Chondrocyte (in vitro differentiated cells): ENCODE results near the gene OR5L1. TPM values are rescaled to one million over a fixed set of nuclear protein-coding genes. Genes with fewer than 3 reads are reported as not detected.

Experiments
- DNase-seq: peaks from one replicate; pipeline ENCODE4 v3.0.0; 2021; ENCODE audit warnings: mixed read lengths, low spot score
- H3K27ac Mint-ChIP-seq: one replicate; pipeline ENCODE4 v1.8.0; 2021; ENCODE audit warnings: mild to moderate bottlenecking, moderate library complexity, mixed read lengths; ENCODE audit not compliant: unreplicated experiment
- H3K27me3 Mint-ChIP-seq: 2 replicates; pipeline ENCODE4 v1.8.0; 2021; ENCODE audit warnings: low read depth, mixed read lengths
- H3K36me3 Mint-ChIP-seq: 2 replicates; pipeline ENCODE4 v1.8.0; 2021; ENCODE audit warnings: low read depth, mixed read lengths
- H3K4me1 Mint-ChIP-seq: 2 replicates; pipeline ENCODE4 v1.8.0; 2021; ENCODE audit warnings: low read depth, mild to moderate bottlenecking, mixed read lengths
- H3K4me3 Mint-ChIP-seq: one replicate; pipeline ENCODE4 v1.8.0; 2021; ENCODE audit warnings: mild to moderate bottlenecking, moderate library complexity, mixed read lengths; ENCODE audit not compliant: unreplicated experiment
- H3K9me3 Mint-ChIP-seq: 2 replicates; pipeline ENCODE4 v1.8.0; 2021; ENCODE audit warnings: low read depth, mixed read lengths
- CTCF ChIP-seq: fragments of 200-600 bp; sonication (generic); IDR thresholded peaks from 2 replicates; pipeline ENCODE4 v1.5.0; 2021; ENCODE audit warnings: antibody characterized with exemption, mild to moderate bottlenecking, moderate library complexity
- total RNA-seq: library from RNA; stranded (reverse); gene quantifications from 3 replicates; pipeline ENCODE4 v1.2.1, GENCODE V29; 2021

The OR5L1 gene
- total RNA-seq, 1 donor from 2014 or later: not detected

- DNase-seq: no peak
- H3K27ac Mint-ChIP-seq: no peak overlapping the region
- H3K36me3 Mint-ChIP-seq: no peaks in the 10 kb centered on the region
- no peak for TF ChIP-seq CTCF
- no peaks in the 10 kb centered on the region for H3K27me3 Mint-ChIP-seq
- H3K9me3 Mint-ChIP-seq: peaks cover 20% of the 10 kb centered on the region
- H3K4me1 Mint-ChIP-seq: no peaks in the 10 kb centered on the region
- H3K4me3 Mint-ChIP-seq: no peak overlapping the region
Measured at GRCh38 chr11:55849037-55849436, 37.9 kb downstream of the OR5L1 start.

GRCh38 chr11:55852141-55852540, 41.0 kb downstream of the OR5L1 start:
- no peak overlapping the region for H3K27ac Mint-ChIP-seq
- H3K36me3 Mint-ChIP-seq: no peaks in the 10 kb centered on the region
- no peak for DNase-seq
- no peak overlapping the region for H3K4me3 Mint-ChIP-seq
- no peaks in the 10 kb centered on the region for H3K27me3 Mint-ChIP-seq
- H3K9me3 Mint-ChIP-seq: peaks cover 19% of the 10 kb centered on the region
- H3K4me1 Mint-ChIP-seq: no peaks in the 10 kb centered on the region
- no peak for TF ChIP-seq CTCF

GRCh38 chr11:55854704-55855103, 43.5 kb downstream of the OR5L1 start:
- no peak for DNase-seq
- Mint-ChIP-seq H3K36me3 (no peaks in the 10 kb centered on the region), H3K9me3 (peaks cover 21% of the 10 kb centered on the region), H3K4me1 (no peaks in the 10 kb centered on the region), H3K27me3 (no peaks in the 10 kb centered on the region), H3K4me3 (no peak overlapping the region), H3K27ac (no peak overlapping the region)
- no peak for TF ChIP-seq CTCF

Other genes starting within 250 kb of the OR5L1 start
- gene OR4C16, start 239.2 kb upstream of the OR5L1 start, total RNA-seq: not detected in 3 replicates
- not detected in 3 replicates for gene OR4C11, start 203.7 kb upstream of the OR5L1 start, total RNA-seq
- not detected in 3 replicates for gene OR4P4, start 176.3 kb upstream of the OR5L1 start, total RNA-seq
- not detected in 3 replicates for gene OR4S2, start 163.0 kb upstream of the OR5L1 start, total RNA-seq
- gene OR4C6, start 149.2 kb upstream of the OR5L1 start, total RNA-seq: not detected in 3 replicates
- not detected in 3 replicates for gene OR5D13, start 37.9 kb upstream of the OR5L1 start, total RNA-seq
- gene OR5D14, start 15.8 kb upstream of the OR5L1 start, total RNA-seq: not detected in 3 replicates
- gene OR5D18, start 8.3 kb downstream of the OR5L1 start, total RNA-seq: not detected in 3 replicates
- gene OR5L2, start 15.9 kb downstream of the OR5L1 start, total RNA-seq: not detected in 3 replicates
- gene OR5D16, start 27.4 kb downstream of the OR5L1 start, total RNA-seq: not detected in 3 replicates
- not detected in 3 replicates for gene TRIM51, start 71.9 kb downstream of the OR5L1 start, total RNA-seq
- not detected in 3 replicates for gene OR5W2, start 103.2 kb downstream of the OR5L1 start, total RNA-seq
- not detected in 3 replicates for gene OR5I1, start 125.0 kb downstream of the OR5L1 start, total RNA-seq
- not detected in 3 replicates for gene OR10AG1, start 158.6 kb downstream of the OR5L1 start, total RNA-seq
- gene OR5F1, start 183.3 kb downstream of the OR5L1 start, total RNA-seq: not detected in 3 replicates
- not detected in 3 replicates for gene OR5AS1, start 216.3 kb downstream of the OR5L1 start, total RNA-seq